ENCODE results near the gene FHIT.

GRCh38 chr3:60274646-60275045, 976.6 kb downstream of the FHIT start:
- no peak for TF ChIP-seq CTCF (IDR thresholded peaks at IDR 0.05; ENCODE audit: poor library complexity)
- no peak for TF ChIP-seq EZH2 (IDR thresholded peaks at IDR 0.05; ENCODE audit: borderline replicate concordance)
- no peak for TF ChIP-seq EZH2phosphoT487 (IDR thresholded peaks at IDR 0.05; ENCODE audit: low read depth, severe bottlenecking, unreplicated experiment)

Measured in hepatocyte (in vitro differentiated cells).